ENCODE data around the gene CD200R1L.

- no peak for TF ChIP-seq EZH2 (IDR thresholded peaks at IDR 0.05; ENCODE audit: insufficient read depth, poor library complexity, severe bottlenecking)
- TF ChIP-seq EZH2phosphoT487 (IDR thresholded peaks at IDR 0.05; ENCODE audit: insufficient read depth, low read depth), result no peak
Observed at GRCh38 chr3:112889357-112889756, 42.7 kb upstream of the CD200R1L start.

Measured in GM23248 (cell line).